GM12875 (cell line): Measurements from ENCODE around the gene GNG12.

Experiments used
- H3K4me3 ChIP-seq: one replicate; pipeline ENCODE4 v1.5.1; 2011; ENCODE audit warnings: low read depth, low read length, control low read depth
- TF ChIP-seq, protein P1 (sequence below): IDR thresholded peaks from 2 replicates; pipeline ENCODE4 v1.5.1; 2011; ENCODE audit warnings: low read depth, mild to moderate bottlenecking, control low read depth, inconsistent platforms, low read length, moderate library complexity, borderline replicate concordance; ENCODE audit not compliant: insufficient read depth

Gene GNG12

DNA sequence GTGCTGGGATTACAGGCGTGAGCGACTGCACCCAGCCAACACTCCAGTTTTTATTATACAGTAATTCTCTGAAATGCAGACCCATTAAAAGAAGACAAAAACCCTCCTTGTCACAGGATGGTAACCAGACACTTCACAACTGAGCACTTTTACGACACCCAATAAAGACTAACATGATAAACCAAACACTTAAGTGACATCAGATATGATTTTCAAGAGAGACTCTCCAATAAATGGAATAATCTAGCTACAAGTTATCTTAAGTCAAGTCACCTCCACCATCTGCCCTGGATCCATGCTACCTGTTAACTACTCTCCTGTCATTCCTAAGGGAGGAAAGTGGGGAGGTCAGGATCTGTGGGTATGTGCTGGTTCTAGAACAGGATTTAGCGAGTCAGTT lies 5.6 kb downstream of the GNG12 start:
- TF ChIP-seq, protein P1, sequence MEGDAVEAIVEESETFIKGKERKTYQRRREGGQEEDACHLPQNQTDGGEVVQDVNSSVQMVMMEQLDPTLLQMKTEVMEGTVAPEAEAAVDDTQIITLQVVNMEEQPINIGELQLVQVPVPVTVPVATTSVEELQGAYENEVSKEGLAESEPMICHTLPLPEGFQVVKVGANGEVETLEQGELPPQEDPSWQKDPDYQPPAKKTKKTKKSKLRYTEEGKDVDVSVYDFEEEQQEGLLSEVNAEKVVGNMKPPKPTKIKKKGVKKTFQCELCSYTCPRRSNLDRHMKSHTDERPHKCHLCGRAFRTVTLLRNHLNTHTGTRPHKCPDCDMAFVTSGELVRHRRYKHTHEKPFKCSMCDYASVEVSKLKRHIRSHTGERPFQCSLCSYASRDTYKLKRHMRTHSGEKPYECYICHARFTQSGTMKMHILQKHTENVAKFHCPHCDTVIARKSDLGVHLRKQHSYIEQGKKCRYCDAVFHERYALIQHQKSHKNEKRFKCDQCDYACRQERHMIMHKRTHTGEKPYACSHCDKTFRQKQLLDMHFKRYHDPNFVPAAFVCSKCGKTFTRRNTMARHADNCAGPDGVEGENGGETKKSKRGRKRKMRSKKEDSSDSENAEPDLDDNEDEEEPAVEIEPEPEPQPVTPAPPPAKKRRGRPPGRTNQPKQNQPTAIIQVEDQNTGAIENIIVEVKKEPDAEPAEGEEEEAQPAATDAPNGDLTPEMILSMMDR = no peak
- H3K4me3 ChIP-seq = no peak overlapping the region

DNA sequence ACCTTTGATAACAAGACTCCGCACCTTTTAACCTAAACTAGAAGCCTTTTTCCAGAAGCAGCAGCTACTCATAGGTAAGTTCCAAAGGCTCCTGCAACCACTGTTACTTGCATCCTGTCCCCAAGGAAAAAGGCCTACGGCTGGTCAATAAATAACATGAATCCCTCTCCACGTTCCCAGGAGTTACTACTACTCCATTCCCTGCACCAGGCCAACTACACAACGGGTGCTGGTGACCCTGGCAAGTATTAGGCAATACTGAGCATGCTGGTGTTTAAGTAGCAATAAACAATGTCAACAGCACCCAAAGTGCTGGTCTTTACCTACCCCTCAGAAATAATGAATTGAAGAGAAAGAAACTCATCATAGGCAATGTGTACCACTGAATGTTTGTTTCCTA lies 7.7 kb downstream of the GNG12 start:
- TF ChIP-seq, protein P1 = no peak
- no peak overlapping the region for H3K4me3 ChIP-seq

DNA sequence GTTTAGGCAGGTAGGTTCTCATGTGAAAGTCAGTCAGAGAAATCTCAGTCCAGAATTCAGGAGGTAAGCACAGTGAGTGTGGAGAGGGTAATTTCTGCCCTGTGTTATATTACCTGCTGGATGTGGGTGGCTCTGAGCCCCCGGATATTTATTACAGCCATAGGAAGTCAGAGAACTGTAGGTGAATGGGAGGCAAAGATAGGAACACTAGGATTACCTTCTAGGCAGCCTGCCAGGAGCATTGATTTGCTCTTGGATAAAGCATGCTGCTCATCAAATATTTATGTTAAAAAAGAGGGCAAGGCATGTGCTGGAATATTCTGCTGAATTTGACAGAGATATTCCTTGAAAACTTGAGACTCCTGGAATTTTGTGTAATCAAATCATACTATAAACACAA lies 8.5 kb downstream of the GNG12 start:
- H3K4me3 ChIP-seq = no peak overlapping the region
- TF ChIP-seq, protein P1 = no peak

DNA sequence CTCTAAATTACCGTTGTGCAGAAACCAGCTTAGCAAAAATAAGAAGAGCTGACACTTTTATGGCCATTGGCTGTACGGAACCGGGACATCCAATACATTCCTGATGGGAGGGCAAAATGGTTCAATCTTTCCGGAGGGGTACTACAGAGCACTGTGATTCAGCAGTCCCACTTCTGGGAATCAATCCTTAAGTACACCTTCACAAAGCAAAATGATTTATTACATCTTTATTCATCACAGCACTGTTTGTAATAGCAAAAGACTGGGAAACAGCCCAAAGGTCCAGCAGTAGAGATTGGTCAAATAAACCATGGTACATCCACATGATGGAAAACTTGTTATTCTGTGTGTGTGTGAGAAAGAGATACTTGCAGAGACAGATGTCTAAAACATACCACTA lies 9.7 kb downstream of the GNG12 start:
- TF ChIP-seq, protein P1 = no peak
- H3K4me3 ChIP-seq = no peak overlapping the region

DNA sequence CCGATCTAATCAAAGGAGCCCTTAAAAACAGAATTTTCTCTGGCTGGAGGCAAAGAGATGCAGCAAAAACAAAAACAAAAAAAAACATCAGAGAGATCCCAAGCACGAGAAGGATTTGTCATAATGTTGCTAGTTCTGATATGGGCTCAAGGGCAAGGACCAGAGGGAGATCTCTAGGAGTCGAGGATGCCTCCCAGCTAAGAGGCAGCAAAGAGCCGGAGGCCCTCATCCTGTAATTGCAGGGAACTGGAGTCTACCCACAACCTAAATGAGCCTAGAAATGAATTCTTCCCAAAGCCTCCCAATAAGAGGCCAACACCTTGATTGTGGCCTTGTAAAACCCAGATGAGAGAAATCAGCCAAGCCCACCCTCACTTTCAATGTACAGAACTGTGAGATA lies 12.0 kb downstream of the GNG12 start:
- TF ChIP-seq, protein P1 = no peak
- H3K4me3 ChIP-seq = no peak overlapping the region

DNA sequence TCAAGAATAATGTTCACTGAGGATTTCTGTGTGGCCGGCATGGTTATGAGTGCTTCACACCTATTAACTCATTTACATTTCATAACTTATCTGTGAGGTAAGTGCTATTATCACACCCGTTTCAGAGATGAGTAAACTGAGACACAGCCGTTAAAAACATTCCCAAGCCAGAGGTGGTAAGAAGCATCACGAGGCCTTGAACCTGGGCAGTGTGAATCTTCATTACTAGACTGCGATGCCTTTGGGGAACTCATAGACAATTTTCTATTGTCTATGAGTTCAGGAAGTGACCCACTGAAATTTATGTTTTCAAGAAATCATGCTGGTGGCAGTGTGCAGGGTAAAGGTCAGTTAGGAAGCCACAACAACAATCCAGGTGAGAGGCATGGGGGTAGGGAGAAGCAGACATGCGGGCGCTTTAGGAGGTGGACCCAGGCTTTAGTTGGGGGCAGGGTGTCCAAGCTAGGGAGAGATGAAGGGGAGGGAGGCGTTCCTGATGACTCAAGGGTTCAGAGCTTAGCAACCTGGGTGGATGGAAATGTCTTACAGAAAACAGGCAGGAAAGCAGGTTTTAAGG lies 14.5 kb downstream of the GNG12 start:
- H3K4me3 ChIP-seq = no peak overlapping the region
- TF ChIP-seq, protein P1 = no peak

DNA sequence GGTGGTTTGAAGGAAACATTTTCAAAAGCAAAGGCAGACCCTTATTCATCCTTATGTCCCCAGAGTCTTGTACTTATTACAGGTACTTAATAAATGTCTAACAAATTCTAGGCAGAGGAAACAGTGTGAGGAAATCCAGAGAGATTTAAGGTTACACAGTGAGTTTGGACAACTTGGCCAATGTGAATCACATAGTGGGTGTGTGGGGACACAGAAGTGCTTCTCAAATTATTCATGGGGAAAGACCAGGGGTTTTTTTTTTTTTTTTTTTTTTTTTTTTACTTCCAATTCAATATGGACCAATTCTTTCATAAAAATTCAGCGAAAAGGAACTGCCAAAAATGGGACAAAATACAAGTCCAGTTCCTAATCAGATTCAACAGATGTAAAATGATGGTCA lies 15.1 kb downstream of the GNG12 start:
- TF ChIP-seq, protein P1 = no peak

More for the DNA sequence above, 15.1 kb downstream of the GNG12 start:
- no peak overlapping the region for H3K4me3 ChIP-seq
